IPS-NIHi7 (cell line): ENCODE results near the gene ABCA2.
"Not testable (repeated sequence)": the region's sequence is repeated elsewhere in the genome, so short reads cannot be mapped to it uniquely, and the experiment has no call there.

Source experiments
- DNase-seq: peaks from one replicate; pipeline ENCODE4 v3.0.0; 2012; ENCODE audit warnings: mixed read lengths; ENCODE audit errors: extremely low spot score

Gene ABCA2

GRCh38 chr9:137063311-137064026 is 35.4 kb upstream of the ABCA2 start:
- no peak for DNase-seq

DNA sequence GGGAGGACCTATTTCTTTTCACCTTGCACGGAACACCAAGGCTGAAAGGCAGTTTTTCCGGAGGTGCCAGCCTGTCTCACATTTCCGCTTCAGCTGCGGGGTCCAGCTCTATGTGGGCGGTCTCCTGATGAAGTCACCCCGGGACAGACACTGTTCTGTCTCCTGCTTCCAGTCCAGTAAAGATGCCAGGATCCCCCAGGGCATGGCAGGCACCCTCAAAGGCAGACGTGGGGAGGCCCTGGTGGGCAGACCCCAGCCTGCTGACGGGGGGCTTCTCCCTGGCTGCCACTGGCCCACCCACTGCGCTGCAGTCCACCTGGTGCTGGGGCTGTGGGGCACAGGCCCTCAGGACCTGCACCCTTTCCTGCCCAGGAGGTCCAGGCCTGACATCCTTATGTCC is 34.8 kb upstream of the ABCA2 start:
- DNase-seq = not testable (repeated sequence)

GRCh38 chr9:137062384-137062783 is 34.3 kb upstream of the ABCA2 start:
- DNase-seq = no peak

DNA sequence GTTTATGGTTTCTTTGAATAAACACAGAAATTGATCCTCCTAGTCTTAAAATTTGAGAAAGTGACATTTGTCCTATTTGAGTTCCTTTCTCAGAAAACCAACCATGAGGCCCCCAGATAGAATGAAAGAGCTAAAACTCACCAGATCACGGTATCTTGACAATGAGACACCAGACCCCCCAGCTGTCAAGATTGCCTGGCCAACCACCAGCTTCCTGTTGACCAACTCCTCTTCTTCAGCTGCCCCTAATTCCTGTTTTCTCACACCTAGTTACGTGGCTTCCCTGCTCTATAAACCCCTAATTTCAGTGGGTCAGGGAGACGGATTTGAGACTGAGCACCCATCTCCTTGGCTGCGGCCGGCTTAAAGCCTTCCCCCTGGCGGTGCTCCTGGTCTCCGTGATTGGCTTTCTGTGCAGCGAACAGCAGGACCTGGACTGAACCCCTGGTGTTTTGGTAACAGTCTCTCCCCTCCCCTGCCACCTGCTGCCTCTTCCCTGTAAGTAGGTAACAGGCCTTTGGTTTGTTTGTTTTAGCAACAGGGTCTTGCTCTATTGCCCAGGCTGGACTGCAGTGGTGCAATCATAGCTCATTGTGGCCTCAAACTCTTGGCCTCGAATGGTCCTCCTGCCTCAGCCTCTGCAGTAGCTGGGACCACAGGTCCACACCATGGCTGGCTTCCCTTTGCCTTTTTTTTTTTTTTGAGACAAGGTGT is 30.6 kb upstream of the ABCA2 start:
- DNase-seq = no peak

DNA sequence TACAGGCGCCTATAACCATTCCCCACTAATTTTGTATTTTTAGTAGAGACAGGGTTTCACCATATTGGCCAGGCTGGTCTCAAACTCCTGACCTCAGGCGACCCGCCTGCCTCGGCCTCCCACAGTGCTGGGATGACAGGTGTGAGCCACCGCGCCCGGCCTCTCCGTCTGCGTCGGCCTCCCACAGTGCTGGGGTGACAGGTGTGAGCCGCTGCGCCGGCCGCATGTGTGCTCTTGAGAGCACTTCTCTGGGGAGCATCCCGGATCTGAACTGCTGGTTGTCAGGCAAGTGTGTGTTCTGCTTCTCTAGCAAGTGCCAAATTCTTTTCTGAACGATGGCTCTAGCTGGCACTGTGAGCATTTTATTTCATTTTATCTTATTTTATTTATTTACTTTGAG is 29.5 kb upstream of the ABCA2 start:
- DNase-seq = no peak

DNA sequence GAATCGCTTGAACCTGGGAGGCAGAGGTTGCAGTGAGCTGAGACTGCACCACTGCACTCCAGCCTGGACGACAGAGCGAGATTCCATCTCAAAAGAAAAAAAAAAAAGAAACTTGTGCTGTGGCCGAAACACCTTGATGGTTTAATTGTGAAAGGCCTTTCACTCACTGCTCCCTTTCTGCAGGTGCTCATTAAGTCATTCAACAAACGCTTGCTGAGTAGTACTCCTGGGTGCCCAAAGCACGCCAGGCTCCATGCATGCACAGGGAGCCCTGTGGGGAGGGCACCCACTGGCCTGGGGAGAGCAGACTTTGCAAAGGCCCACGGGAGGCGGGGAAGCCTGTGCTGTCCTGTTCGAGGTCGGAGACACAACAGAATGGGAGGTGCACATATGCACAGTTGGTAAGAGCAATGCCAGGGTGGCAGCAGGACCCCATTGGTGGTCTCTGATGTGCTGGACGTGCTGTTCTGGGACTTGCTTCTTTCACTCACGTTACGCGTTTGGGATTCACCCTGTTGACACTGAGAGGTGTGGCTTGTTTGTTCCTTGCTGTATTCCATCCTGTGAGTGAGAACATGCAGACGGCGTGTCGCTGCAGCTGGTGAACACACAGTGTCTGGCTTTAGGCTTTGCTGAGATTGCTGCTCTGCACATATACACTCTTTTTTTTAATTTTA is 28.8 kb upstream of the ABCA2 start:
- no peak for DNase-seq

DNA sequence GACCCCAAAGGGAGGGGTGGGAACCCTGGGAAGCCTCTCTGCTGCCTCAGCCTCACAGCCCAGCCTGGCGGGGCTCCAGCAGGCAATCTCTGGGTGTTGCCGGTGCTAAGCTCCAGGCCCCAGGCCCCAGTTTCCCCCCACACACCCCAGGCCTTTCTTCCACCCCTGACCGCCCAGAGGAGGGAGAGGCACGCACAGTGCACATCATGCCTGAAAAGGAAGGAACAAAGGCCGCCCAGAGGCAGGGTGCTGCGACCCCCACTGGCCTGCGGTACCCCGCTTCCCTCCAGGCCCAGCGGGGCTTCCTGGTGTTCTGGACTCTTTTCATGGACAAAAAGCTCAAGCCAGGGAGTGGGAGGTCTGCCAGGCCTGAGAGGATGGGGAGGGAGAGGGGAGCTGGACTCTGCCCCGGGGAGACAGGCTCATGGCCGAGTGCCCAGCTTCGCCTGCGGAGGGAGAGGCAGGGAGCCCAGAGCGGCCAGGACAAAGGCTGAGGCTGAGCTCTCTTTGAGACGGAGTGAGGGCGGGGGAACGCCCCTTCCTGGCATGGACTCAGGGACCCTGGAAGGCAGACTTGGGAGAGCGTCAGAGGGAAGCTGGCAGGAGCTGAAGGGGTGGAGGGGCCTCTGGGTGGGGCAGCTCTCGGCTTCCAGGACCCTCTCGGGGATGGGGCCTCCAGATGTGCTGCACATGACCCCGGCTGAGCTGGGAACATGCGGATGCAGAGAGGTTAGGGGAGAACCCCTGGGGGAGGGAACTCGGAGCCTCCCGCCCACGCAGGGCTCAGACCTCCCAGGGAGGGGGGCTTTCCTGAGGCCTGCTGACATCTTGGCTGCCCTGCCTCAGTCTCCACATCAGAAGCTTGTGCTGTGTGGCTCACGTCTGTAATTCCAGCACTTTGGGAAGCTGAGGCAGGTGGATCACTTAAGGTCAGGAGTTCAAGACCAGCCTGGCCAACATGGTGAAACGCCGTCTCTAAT is 27.6 kb upstream of the ABCA2 start:
- DNase-seq = no peak

GRCh38 chr9:137054932-137055384 is 26.9 kb upstream of the ABCA2 start:
- no peak for DNase-seq

DNA sequence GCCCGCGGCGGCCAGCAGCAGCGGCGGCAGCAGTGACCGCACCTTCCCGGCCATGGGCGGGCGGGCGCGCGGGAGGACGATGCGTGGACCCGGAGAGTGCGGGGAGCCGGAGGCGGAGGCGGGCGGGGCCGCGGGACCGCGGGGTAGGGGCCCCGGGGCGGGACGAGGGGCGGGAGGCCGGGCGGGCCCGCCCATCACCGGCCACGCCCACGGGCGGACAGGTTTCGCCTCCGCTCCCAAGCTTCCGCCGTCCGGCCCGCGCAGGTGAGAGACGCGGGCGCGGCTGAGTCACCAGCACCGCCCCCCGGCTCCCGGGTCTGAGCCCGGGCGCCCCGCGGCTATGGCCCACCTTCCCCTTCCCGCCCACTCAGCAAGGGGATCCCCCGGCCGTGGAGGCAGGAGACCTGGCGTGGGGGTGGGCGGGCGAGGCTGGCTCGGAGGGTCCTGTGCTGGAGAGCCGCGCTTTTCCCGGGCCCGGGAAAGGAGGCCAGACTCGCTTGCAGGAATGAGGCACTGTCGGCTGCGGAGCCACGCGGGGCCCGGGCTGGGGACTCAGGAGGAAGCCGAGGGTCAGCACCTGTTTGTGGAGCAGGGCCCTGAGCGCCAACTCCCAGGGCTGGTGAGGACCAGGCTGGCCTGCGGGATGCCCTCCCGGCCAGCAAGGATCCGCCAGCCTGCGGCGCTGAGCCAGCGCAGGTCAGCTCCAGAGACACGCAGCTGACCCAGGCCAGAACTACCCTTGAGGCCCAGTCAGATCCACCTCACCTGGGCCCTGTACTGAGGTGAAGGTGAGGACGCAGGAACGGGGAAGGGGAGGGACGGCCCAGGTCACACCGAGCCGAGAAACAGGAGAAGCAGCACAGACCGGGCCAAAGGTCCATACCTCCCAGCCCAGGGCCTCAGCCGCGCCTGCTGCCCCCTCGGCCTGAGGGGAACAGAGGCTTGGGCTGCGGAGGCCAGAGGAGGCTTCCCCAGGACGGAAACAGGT is 26.2 kb upstream of the ABCA2 start, which contains the start of gene ENTPD2:
Gene ENTPD2 (minus strand): TSS at position 118 of the 988 bp plus-strand sequence. CDS start 64 bp downstream, at position 54.
- peak; percentile 74 for DNase-seq

DNA sequence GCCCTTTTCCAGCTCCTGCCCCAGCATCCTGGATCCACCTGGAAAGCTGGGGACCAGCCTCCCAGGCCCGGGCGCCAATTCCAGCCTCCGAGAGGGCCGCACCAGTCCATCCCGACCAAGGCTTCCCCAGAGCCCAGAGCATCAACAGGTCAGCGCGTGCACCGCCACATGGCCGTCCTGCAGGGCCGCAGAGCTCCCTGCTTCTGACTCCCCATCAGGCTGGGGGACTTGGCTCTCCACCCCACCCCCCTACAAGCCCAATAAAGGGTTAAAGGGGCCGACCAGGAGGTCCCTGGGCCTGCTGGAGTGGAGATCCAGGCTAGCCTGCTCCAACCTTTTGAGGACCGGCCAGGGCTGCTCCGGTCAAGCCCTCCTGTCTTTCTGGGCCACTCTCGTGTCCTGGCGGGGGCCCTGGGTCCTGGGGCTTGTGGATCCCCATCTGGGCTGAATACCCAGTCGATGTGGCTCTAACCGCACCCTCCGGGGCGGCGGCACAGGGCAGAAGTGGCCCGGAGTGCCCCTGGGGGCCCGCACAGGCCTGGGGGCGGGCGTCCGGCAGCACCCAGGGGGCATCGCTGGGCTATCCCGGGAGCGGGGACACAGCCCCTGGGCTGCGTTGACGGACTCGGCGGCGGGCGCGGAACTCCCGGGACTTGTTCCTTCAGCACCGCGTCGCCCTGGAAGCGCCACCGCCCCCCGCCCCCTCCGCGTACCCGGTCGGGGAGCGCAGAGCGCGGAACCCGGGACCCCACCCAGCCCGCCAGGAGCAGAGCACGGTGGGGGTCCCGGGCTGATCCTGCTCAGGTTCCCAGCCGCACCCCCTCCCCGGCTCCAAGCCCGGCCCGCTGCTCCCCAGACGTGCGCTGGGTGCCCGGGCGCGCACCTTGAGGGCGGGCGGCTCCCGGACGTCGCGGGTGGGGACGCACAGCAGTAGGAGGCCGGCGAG is 25.2 kb upstream of the ABCA2 start:
- DNase-seq = no peak

DNA sequence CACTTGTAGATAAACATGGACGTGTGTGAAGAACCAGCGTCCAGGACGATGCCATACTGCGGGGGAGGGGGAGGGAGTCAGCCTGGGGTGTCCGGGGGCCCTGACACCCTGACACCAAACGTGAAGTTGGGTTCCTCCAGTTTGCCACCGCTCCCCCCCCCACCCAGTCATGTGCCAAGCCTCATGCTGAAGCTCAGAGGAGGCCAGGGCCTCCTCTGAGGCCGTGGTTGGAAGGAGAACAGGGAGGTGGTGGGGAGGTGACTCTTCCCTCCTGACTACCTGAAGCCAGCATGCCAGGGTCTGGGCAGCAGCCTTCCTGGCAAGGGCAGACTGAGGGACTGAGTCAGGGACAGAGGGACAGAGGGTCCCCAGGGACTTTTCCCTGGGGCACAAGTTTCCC is 24.3 kb upstream of the ABCA2 start:
- no peak for DNase-seq

- DNase-seq = no peak
Measured at GRCh38 chr9:137051145-137051724, 23.2 kb upstream of the ABCA2 start.

DNA sequence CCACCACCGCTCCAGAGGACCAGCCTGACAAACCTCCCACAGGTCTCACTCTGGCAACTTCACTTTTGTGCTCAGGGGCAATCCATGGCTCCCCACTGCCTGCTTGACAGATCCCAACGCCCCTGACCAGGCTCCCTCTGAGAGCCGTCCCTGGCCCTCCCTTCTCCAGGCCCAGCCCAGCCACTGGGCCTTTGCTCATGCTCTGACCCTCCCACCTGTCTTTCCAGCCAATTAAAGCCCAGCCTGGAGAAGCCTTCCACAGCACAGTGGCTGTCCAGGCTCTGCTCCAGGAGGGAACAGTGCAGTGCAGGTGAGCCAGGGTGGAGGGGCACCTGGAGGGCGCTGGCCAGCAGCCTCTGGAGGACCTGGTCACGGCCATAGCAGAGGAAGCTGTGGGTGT is 22.5 kb upstream of the ABCA2 start:
- DNase-seq = no peak

DNA sequence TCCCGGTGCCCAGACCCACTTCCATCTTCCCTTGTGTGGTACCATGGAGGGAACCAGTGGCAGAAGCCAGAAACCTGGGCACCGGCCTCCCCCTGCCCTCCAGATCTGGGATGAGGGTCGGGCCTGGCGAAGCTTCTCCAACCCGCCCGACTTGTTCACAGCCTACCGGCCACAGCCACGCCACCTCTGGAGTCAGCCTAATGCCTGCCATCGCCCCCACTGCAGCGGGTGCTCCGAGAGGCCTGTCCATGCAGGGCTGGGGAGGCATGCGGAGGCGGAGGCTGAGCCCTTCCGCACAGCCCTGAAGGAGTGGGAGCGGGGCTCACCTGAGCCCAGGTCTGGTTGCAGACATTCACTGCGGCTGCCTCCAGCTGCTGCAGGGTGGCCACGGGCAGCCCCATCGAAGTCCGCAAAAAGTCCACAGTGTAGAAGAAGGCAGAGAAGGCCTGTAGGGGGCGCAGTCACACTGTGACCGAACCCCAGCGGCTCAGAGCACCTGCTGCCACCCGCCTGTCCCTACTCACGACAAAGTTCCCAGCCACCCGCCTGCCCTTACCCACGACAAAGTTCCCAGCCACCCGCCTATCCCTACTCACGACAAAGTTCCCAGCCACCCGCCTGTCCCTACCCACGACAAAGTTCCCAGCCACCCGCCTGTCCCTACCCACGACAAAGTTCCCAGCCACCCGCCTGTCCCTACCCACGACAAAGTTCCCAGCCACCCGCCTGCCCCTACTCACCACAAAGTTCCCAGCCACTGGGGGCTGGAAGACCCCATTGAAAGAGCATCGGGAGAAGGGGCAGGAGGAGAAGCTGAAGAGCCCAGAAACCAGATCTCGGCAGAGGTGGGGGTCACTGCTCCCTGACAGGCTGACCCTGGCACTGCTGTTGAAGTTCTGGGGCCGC is 21.8 kb upstream of the ABCA2 start:
- peak; percentile 80 for DNase-seq

- peak; percentile 66 for DNase-seq
Measured at GRCh38 chr9:137048655-137049543, 20.9 kb upstream of the ABCA2 start.

GRCh38 chr9:137046088-137046787 is 18.2 kb upstream of the ABCA2 start, which contains the start of gene NPDC1:
Gene NPDC1 (minus strand): TSS chr9:137046177. CDS start chr9:137045989, 188 bp downstream.
- peak; percentile 94 for DNase-seq
